Measurements from ENCODE around the gene CHRNE. TPM values are rescaled to one million over a fixed set of nuclear protein-coding genes. Genes with fewer than 3 reads are reported as not detected.

Gene CHRNE
- total and polyA plus RNA-seq, 2 donors (not counting 1 experiment from before 2014, with no cell fraction given) = 0.99 to 4.7 TPM

DNA sequence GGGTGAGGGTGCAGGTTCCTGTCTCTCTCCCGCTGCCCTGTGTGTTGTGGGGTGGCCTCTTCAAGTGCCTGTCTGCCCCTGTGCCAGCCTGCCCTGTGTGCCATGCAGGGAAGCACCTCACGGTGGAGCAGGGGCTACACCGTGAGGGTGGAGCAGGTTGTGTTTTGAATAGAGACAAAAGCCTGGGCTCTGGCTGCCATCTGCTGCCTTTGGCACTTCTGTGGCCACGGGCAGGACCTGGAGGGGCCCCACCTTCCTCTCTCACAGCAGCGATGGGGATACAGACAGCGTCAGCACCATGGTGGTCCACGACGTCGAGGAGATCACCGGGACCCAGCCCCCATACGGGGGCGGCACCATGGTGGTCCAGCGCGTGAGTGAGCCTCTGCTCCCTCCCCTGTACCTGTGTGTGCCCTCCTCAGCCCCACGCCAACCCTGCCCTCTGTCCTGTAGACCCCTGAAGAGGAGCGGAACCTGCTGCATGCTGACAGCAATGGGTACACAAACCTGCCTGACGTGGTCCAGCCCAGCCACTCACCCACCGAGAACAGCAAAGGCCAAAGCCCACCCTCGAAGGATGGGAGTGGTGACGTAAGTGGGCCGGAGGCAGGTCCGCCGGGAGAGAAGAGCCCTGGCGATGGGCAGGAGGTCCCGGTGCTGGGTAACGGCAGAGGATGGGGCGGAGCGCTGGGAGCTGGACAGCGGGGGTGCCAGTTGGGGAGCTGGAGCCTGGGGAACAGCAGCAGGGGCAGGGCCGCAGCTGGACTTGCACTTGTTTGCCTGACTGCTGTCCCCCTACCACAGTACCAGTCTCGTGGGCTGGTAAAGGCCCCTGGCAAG is 9.0 kb downstream of the CHRNE start:
- no peak overlapping the region for H3K4me2 ChIP-seq (replicated peaks; ENCODE audit: low read depth, low read length, poor library complexity, severe bottlenecking)
- no peaks in the 10 kb centered on the region for H3K79me2 ChIP-seq (ENCODE audit: control insufficient read depth, insufficient read depth, low read length)
- Mint-ChIP-seq H3K9me3 (ENCODE audit: insufficient read depth) (no peaks in the 10 kb centered on the region), H3K27me3 (no peaks in the 10 kb centered on the region), H3K27ac (no peak overlapping the region), H3K4me1 (peaks cover 11% of the 10 kb centered on the region), H3K4me3 (no peak overlapping the region)
- 94% methylated on average over 31 of the region's 31 CpGs for WGBS (ENCODE audit: insufficient coverage)
- TF ChIP-seq EZH2 (IDR thresholded peaks at IDR 0.05; ENCODE audit: borderline replicate concordance, insufficient read depth, low read depth, low read length, poor library complexity, severe bottlenecking) = no peak
- TF ChIP-seq, protein P1, sequence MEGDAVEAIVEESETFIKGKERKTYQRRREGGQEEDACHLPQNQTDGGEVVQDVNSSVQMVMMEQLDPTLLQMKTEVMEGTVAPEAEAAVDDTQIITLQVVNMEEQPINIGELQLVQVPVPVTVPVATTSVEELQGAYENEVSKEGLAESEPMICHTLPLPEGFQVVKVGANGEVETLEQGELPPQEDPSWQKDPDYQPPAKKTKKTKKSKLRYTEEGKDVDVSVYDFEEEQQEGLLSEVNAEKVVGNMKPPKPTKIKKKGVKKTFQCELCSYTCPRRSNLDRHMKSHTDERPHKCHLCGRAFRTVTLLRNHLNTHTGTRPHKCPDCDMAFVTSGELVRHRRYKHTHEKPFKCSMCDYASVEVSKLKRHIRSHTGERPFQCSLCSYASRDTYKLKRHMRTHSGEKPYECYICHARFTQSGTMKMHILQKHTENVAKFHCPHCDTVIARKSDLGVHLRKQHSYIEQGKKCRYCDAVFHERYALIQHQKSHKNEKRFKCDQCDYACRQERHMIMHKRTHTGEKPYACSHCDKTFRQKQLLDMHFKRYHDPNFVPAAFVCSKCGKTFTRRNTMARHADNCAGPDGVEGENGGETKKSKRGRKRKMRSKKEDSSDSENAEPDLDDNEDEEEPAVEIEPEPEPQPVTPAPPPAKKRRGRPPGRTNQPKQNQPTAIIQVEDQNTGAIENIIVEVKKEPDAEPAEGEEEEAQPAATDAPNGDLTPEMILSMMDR (IDR thresholded peaks at IDR 0.05) = no peak
- intact Hi-C loops (cut with micrococcal nuclease) = no loop called here
- no peak for DNase-seq
- POLR2A ChIA-PET = no interaction called here
- no peak overlapping the region for H3K4me3 ChIP-seq (ENCODE audit: control extremely low read depth in 1 of 5, extremely low read depth in 1 of 5, insufficient read depth in 1 of 5, low read depth in 2 of 5, low read length in 4 of 5)
- H3K36me3 ChIP-seq (replicated peaks in 1 of 2; ENCODE audit: control extremely low read depth in 1 of 2, control insufficient read depth in 1 of 2, extremely low read depth in 1 of 2, insufficient read depth in 2 of 2, low read length in 1 of 2) = peaks cover 0 to 69% of the 10 kb centered on the region in 2 experiments
- no peak overlapping the region for H3K27ac ChIP-seq (ENCODE audit: low read length in 2 of 2)
- H4K20me1 ChIP-seq (ENCODE audit: control insufficient read depth, insufficient read depth, low read length, poor library complexity, severe bottlenecking) = peaks cover 19% of the 10 kb centered on the region
- ATAC-seq (ENCODE audit: low read depth) = no peak
- no peak overlapping the region for H2AFZ ChIP-seq (ENCODE audit: insufficient read depth, low read depth, low read length, poor library complexity, severe bottlenecking)
- peaks cover 0 to 9% (median 4%) of the 10 kb centered on the region in 4 experiments for H3K27me3 ChIP-seq (replicated peaks in 1 of 4; ENCODE audit: control extremely low read depth in 1 of 4, control insufficient read depth in 3 of 4, insufficient read depth in 4 of 4, low read length in 3 of 4)
- H3K9ac ChIP-seq (ENCODE audit: low read length) = no peak overlapping the region
- H3K4me1 ChIP-seq (ENCODE audit: control insufficient read depth in 2 of 2, insufficient read depth in 2 of 2, low read length in 2 of 2) = peaks cover 7 to 8% of the 10 kb centered on the region in 2 donors
- no peaks in the 10 kb centered on the region for H3K9me3 ChIP-seq (ENCODE audit: control extremely low read depth in 1 of 3, control insufficient read depth in 2 of 3, insufficient read depth in 1 of 3, low read length in 2 of 3)
- CTCF ChIA-PET = no interaction called here

DNA sequence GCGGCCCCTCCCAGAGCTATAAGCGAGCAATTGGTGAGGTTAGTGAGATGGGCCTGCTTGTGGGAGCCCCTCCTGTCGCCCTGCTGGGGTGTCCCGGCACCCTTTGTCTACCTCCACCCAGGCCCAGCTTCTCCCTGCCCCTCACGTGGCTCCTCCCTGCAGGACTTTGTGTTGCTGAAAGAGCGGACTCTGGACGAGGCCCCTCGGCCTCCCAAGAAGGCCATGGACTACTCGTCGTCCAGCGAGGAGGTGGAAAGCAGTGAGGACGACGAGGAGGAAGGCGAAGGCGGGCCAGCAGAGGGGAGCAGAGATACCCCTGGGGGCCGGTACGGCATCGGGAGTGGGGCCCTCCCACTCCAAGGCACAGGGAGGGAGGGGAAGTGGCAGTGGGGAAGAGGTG is 9.6 kb downstream of the CHRNE start:
- intact Hi-C loops (cut with micrococcal nuclease) = no loop called here
- Mint-ChIP-seq H3K4me3 (no peak overlapping the region), H3K27ac (no peak overlapping the region), H3K9me3 (ENCODE audit: insufficient read depth) (no peaks in the 10 kb centered on the region), H3K27me3 (no peaks in the 10 kb centered on the region), H3K4me1 (peaks cover 7% of the 10 kb centered on the region)
- ATAC-seq (ENCODE audit: low read depth) (no peak), DNase-seq (no peak)
- H3K27ac ChIP-seq (ENCODE audit: low read length in 2 of 2) = no peak overlapping the region
- no peak overlapping the region for H2AFZ ChIP-seq (ENCODE audit: insufficient read depth, low read depth, low read length, poor library complexity, severe bottlenecking)
- H3K4me3 ChIP-seq (ENCODE audit: control extremely low read depth in 1 of 5, extremely low read depth in 1 of 5, insufficient read depth in 1 of 5, low read depth in 2 of 5, low read length in 4 of 5) = no peak overlapping the region
- POLR2A ChIA-PET = no interaction called here
- TF ChIP-seq EZH2 (IDR thresholded peaks at IDR 0.05; ENCODE audit: borderline replicate concordance, insufficient read depth, low read depth, low read length, poor library complexity, severe bottlenecking) = no peak
- TF ChIP-seq, protein P1 (IDR thresholded peaks at IDR 0.05) = no peak
- peaks cover under 1 to 4% of the 10 kb centered on the region in 2 donors for H3K4me1 ChIP-seq (ENCODE audit: control insufficient read depth in 2 of 2, insufficient read depth in 2 of 2, low read length in 2 of 2)
- no peaks in the 10 kb centered on the region for H3K9me3 ChIP-seq (ENCODE audit: control extremely low read depth in 1 of 3, control insufficient read depth in 2 of 3, insufficient read depth in 1 of 3, low read length in 2 of 3)
- CTCF ChIA-PET = no interaction called here
- H3K79me2 ChIP-seq (ENCODE audit: control insufficient read depth, insufficient read depth, low read length) = no peaks in the 10 kb centered on the region
- H3K27me3 ChIP-seq (replicated peaks in 1 of 4; ENCODE audit: control extremely low read depth in 1 of 4, control insufficient read depth in 3 of 4, insufficient read depth in 4 of 4, low read length in 3 of 4) = peaks cover 0 to 2% (median under 1%) of the 10 kb centered on the region in 4 experiments
- peaks cover 21% of the 10 kb centered on the region for H4K20me1 ChIP-seq (ENCODE audit: control insufficient read depth, insufficient read depth, low read length, poor library complexity, severe bottlenecking)
- no peak overlapping the region for H3K9ac ChIP-seq (ENCODE audit: low read length)
- no peak overlapping the region for H3K4me2 ChIP-seq (replicated peaks; ENCODE audit: low read depth, low read length, poor library complexity, severe bottlenecking)
- WGBS (ENCODE audit: insufficient coverage) = 95% methylated on average over 16 of the region's 18 CpGs
- peaks cover 0 to 69% of the 10 kb centered on the region in 2 experiments for H3K36me3 ChIP-seq (replicated peaks in 1 of 2; ENCODE audit: control extremely low read depth in 1 of 2, control insufficient read depth in 1 of 2, extremely low read depth in 1 of 2, insufficient read depth in 2 of 2, low read length in 1 of 2)

All from B cell (primary cell).